ENCODE results near the gene SERPINB10. TPM values are rescaled to one million over a fixed set of nuclear protein-coding genes. Genes with fewer than 3 reads are reported as not detected.

SERPINB10 gene
- total RNA-seq, 1 donor from 2014 or later: not detected

DNA sequence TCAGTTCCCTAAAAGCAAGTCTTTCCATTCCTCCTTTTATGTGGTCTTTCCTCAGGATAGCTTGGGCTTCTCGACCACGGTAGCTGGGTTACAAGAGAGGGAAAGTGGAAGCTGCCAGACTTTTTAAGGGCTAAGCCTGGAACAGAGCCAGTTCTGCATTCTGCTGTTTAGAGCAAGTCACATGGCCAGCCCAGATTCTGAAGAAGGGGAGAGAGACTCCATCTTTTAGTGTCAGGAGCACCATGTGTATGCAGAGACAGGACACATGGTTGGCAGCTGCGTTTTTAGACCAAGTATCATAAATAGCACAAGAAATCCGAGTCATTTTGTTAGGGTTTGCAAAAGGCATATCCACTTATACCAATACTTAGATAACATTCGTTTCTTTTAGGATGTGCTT, 46.1 kb downstream of the SERPINB10 start:
- CTCF ChIA-PET: no interaction called here
- POLR2A ChIA-PET: no interaction called here
- H3K27me3 Mint-ChIP-seq: peaks cover 3% of the 10 kb centered on the region
- intact Hi-C loops (cut with micrococcal nuclease): no loop called here
- H3K4me1 Mint-ChIP-seq: peaks cover 10% of the 10 kb centered on the region
- peaks cover 5% of the 10 kb centered on the region for H3K9me3 Mint-ChIP-seq
- H3K36me3 Mint-ChIP-seq (ENCODE audit: low read depth): no peaks in the 10 kb centered on the region
- DNase-seq: no peak
- no peak for ATAC-seq (ENCODE audit: low read depth)
- H3K27ac Mint-ChIP-seq: no peak overlapping the region
- TF ChIP-seq, protein P1, sequence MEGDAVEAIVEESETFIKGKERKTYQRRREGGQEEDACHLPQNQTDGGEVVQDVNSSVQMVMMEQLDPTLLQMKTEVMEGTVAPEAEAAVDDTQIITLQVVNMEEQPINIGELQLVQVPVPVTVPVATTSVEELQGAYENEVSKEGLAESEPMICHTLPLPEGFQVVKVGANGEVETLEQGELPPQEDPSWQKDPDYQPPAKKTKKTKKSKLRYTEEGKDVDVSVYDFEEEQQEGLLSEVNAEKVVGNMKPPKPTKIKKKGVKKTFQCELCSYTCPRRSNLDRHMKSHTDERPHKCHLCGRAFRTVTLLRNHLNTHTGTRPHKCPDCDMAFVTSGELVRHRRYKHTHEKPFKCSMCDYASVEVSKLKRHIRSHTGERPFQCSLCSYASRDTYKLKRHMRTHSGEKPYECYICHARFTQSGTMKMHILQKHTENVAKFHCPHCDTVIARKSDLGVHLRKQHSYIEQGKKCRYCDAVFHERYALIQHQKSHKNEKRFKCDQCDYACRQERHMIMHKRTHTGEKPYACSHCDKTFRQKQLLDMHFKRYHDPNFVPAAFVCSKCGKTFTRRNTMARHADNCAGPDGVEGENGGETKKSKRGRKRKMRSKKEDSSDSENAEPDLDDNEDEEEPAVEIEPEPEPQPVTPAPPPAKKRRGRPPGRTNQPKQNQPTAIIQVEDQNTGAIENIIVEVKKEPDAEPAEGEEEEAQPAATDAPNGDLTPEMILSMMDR (IDR thresholded peaks at IDR 0.05): no peak
- H3K4me3 Mint-ChIP-seq: no peak overlapping the region

DNA sequence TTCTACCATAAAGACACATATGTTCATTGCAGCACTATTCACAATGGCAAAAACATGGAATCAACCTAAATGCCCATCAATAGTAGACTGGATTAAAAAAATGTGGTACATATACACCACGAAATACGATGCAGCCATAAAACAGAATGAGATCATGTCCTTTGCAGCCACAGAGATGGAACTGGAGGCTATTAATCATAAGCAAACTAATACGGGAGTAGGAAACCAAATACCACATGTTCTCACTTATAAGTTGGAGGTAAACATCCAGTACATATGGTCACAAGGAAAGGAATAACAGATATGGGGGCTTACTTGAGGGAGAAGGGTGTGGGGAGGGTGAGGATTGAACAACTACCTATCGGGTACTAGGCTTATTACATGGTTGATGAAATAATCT, 49.0 kb downstream of the SERPINB10 start:
- no peaks in the 10 kb centered on the region for H3K4me1 Mint-ChIP-seq
- DNase-seq (no peak), ATAC-seq (ENCODE audit: low read depth) (no peak)
- no peaks in the 10 kb centered on the region for H3K36me3 Mint-ChIP-seq (ENCODE audit: low read depth)
- POLR2A ChIA-PET: no interaction called here
- no peak overlapping the region for H3K4me3 Mint-ChIP-seq
- intact Hi-C loops (cut with micrococcal nuclease): no loop called here
- CTCF ChIA-PET: no interaction called here
- no peak overlapping the region for H3K27ac Mint-ChIP-seq
- TF ChIP-seq, protein P1 (IDR thresholded peaks at IDR 0.05): no peak
- peaks cover 9% of the 10 kb centered on the region for H3K27me3 Mint-ChIP-seq
- no peaks in the 10 kb centered on the region for H3K9me3 Mint-ChIP-seq

DNA sequence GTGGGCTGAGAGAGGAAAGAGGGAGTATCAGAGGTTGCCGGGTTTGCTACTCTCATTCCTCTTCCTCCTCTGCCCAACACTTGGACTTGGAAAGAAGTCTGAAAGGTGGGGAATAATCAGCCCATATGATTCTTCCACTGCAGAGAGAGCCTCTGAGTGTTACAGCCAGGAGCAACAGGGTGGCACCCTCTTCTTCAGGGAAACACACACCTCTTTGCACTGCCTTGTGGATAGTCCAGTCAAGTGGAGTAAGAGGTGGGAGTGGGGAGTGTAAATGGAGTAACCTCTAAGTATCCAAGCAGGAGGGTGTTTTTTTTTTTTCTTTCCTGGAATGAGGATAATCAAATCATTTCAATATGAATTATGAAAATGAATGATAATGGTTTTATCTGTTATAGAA, 53.1 kb downstream of the SERPINB10 start:
- ChIA-PET CTCF (interaction anchor here (1.0 to 1.4 kb wide), 3 partner anchors 14 to 77 kb away, joined by 3 to 5 read pairs (median 3); no protein-coding TSS in a partner anchor), POLR2A (no interaction called here)
- H3K36me3 Mint-ChIP-seq (ENCODE audit: low read depth): no peaks in the 10 kb centered on the region
- no peaks in the 10 kb centered on the region for H3K9me3 Mint-ChIP-seq
- TF ChIP-seq, protein P1 (IDR thresholded peaks at IDR 0.05): no peak
- no peaks in the 10 kb centered on the region for H3K4me1 Mint-ChIP-seq
- H3K27me3 Mint-ChIP-seq: peaks cover 13% of the 10 kb centered on the region
- H3K4me3 Mint-ChIP-seq: no peak overlapping the region
- intact Hi-C loops (cut with micrococcal nuclease): no loop called here
- ATAC-seq (ENCODE audit: low read depth): no peak
- DNase-seq: no peak
- H3K27ac Mint-ChIP-seq: no peak overlapping the region

DNA sequence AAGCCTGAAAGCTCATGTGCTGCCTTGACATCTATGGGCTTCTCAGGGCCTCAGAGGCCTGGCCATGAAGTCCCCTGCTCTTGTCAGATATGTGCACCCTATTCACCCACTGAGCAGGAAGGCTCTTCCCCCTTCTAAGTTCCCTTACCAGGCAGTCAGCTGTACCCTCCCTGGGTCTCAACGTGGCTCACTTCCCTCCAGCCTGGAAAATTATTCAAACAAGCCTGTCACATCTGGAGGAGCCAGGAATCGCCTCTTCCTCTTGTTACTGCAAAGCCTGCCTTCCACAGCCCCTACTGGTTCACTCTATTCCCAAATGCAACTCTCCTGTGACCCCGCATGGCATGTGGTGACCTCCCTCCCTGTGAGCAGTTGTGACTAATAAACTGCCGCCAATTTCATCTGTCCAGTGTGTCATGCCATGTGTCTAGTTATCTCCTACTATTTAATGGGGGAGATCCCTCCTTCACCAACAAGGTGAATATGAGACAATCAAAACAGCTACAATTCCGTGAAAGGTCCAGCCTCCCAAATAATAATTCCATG, 53.8 kb downstream of the SERPINB10 start:
- ATAC-seq (ENCODE audit: low read depth) (no peak), DNase-seq (no peak)
- ChIA-PET POLR2A (no interaction called here), CTCF (interaction anchor here (1.3 to 1.4 kb wide), 3 partner anchors 14 to 77 kb away, joined by 3 to 5 read pairs (median 3); no protein-coding TSS in a partner anchor)
- no peaks in the 10 kb centered on the region for H3K4me1 Mint-ChIP-seq
- H3K27ac Mint-ChIP-seq: no peak overlapping the region
- intact Hi-C loops (cut with micrococcal nuclease): no loop called here
- H3K9me3 Mint-ChIP-seq: no peaks in the 10 kb centered on the region
- peaks cover 13% of the 10 kb centered on the region for H3K27me3 Mint-ChIP-seq
- no peaks in the 10 kb centered on the region for H3K36me3 Mint-ChIP-seq (ENCODE audit: low read depth)
- H3K4me3 Mint-ChIP-seq: no peak overlapping the region
- TF ChIP-seq, protein P1 (IDR thresholded peaks at IDR 0.05): no peak

DNA sequence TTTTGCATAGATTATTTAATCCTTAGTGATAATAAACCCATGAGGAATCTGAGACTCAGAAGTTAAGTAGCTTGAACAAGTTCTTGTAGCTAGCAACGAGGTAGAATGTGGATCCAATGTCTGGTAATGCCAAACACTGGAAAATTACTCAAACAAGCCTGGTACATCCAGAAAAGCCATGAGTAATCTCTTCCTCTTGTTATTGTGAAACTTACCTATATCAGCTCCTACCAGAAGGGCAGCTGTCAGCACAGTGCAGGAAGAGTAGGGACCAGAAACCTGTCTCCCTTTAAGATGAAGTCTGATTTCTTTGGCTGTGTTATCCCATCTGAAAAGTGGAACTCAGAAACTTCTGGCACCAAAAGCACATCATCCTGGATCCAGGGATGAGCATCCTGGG, 54.4 kb downstream of the SERPINB10 start:
- POLR2A ChIA-PET: no interaction called here
- H3K4me1 Mint-ChIP-seq: no peaks in the 10 kb centered on the region
- H3K36me3 Mint-ChIP-seq (ENCODE audit: low read depth): no peaks in the 10 kb centered on the region
- DNase-seq (no peak), ATAC-seq (ENCODE audit: low read depth) (no peak)
- TF ChIP-seq, protein P1 (IDR thresholded peaks at IDR 0.05): no peak
- peaks cover 13% of the 10 kb centered on the region for H3K27me3 Mint-ChIP-seq
- intact Hi-C loops (cut with micrococcal nuclease): no loop called here
- CTCF ChIA-PET: interaction anchor here (1.3 to 3.0 kb wide), 4 partner anchors 14 to 76 kb away, joined by 3 to 15 read pairs (median 4); no protein-coding TSS in a partner anchor
- H3K4me3 Mint-ChIP-seq: no peak overlapping the region
- no peak overlapping the region for H3K27ac Mint-ChIP-seq
- H3K9me3 Mint-ChIP-seq: no peaks in the 10 kb centered on the region

All from activated B cell treated with CpG ODN at 0.5 μM for 24 hours (primary cell).